HepG2 (cell line): Measurements from ENCODE around the gene ACOXL. TPM values are rescaled to one million over a fixed set of nuclear protein-coding genes. Genes with fewer than 3 reads are reported as not detected.

Experiments
- BRD4 ChIP-seq: sonication (generic); formaldehyde crosslinking; IDR thresholded peaks from 2 replicates; pipeline ENCODE4 v1.4.0; 2020; ENCODE audit warnings: missing genetic modification reagents
- ESRRA ChIP-seq: sonication (generic); formaldehyde crosslinking; IDR thresholded peaks from 2 replicates; pipeline ENCODE4 v1.5.1; 2020; ENCODE audit warnings: mild to moderate bottlenecking, low read depth, missing genetic modification reagents
- GABPA ChIP-seq, 2 experiments: IDR thresholded peaks; 2 replicates each; pipeline ENCODE4 v1.6.1; 2011 to 2016; ENCODE audit warnings: low read depth in 2 of 2, low read length in 1 of 2, missing biosample characterization in 1 of 2, missing genetic modification characterization in 1 of 2
- GATA4 ChIP-seq: sonication (generic); IDR thresholded peaks from 2 replicates; pipeline ENCODE4 v1.6.1; 2016; ENCODE audit warnings: antibody characterized with exemption, low read depth, borderline replicate concordance
- HCFC1 ChIP-seq: fragments of 150-350 bp; IDR thresholded peaks from 2 replicates; pipeline ENCODE4 v1.6.1; 2014; ENCODE audit warnings: low read depth, low read length
- HES4 ChIP-seq: sonication (generic); formaldehyde crosslinking; IDR thresholded peaks from 2 replicates; pipeline ENCODE4 v1.9.0; 2021; ENCODE audit warnings: mild to moderate bottlenecking, missing genetic modification reagents, borderline replicate concordance
- MYNN ChIP-seq: sonication (generic); formaldehyde crosslinking; IDR thresholded peaks from 2 replicates; pipeline ENCODE4 v1.4.0; 2020; ENCODE audit warnings: mild to moderate bottlenecking, low read depth, missing genetic modification reagents
- RFX5 ChIP-seq: IDR thresholded peaks from 2 replicates; pipeline ENCODE4 v1.6.1; 2011; ENCODE audit warnings: low read depth, low read length, improper control_type of control experiment
- SYNCRIP ChIP-seq: fragments of 200-400 bp; formaldehyde crosslinking; IDR thresholded peaks from 2 replicates; pipeline ENCODE4 v1.6.1; 2018; ENCODE audit warnings: mild to moderate bottlenecking, low read depth, low read length; ENCODE audit not compliant: insufficient read depth
- ZNF121 ChIP-seq: sonication (generic); formaldehyde crosslinking; IDR thresholded peaks from 2 replicates; pipeline ENCODE4 v1.5.0; 2020; ENCODE audit warnings: mild to moderate bottlenecking, missing genetic modification reagents
- ZNF160 ChIP-seq: sonication (generic); formaldehyde crosslinking; IDR thresholded peaks from 2 replicates; pipeline ENCODE4 v1.8.0; 2022; ENCODE audit warnings: mild to moderate bottlenecking, inconsistent platforms, missing genetic modification reagents
- ZNF329 ChIP-seq: sonication (generic); formaldehyde crosslinking; IDR thresholded peaks from 2 replicates; pipeline ENCODE4 v1.9.0; 2021; ENCODE audit warnings: low read depth, mild to moderate bottlenecking, missing genetic modification reagents
- ZSCAN25 ChIP-seq: sonication (generic); formaldehyde crosslinking; IDR thresholded peaks from 2 replicates; pipeline ENCODE4 v1.8.0; 2022; ENCODE audit warnings: mild to moderate bottlenecking, missing genetic modification reagents
- polyA plus RNA-seq, 8 experiments: library from polyadenylated mRNA; depleted of rRNA in 3 of 8; stranded (reverse) in 7 of 8; unstranded in 1 of 8; fragments of >200 nt; fragmentation: Illumina TruSeq in 4 of 8; extraction: Trizol in 4 of 8; gene quantifications; 2 replicates each; pipeline versions ENCODE4 v1.2.1 to v1.2.3, GENCODE V29; 2011 to 2016; ENCODE audit warnings: low read depth in 4 of 8, missing spikeins in 1 of 8, mixed read lengths in 1 of 8; ENCODE audit not compliant: insufficient read depth in 1 of 8
- total RNA-seq, 5 experiments: library from RNA; depleted of rRNA; stranded (reverse); fragments of >200 nt; fragmentation: Illumina TruSeq; extraction: Trizol; gene quantifications; 2 replicates each; pipeline ENCODE4 v1.2.3, GENCODE V29; 2016; ENCODE audit warnings: low read depth in 1 of 5
- TF ChIP-seq, protein P1 (sequence below): sonication (generic); formaldehyde crosslinking; IDR thresholded peaks from 2 replicates; pipeline ENCODE4 v1.5.1; 2020; ENCODE audit warnings: mild to moderate bottlenecking, missing genetic modification reagents, borderline replicate concordance
- TF ChIP-seq, protein P2 (sequence below): sonication (generic); formaldehyde crosslinking; conservative IDR thresholded peaks from 2 replicates; pipeline ENCODE4 v1.8.0; 2022; ENCODE audit warnings: mild to moderate bottlenecking, moderate library complexity, missing genetic modification reagents
- TF ChIP-seq, protein P3 (sequence below): sonication (generic); formaldehyde crosslinking; IDR thresholded peaks from 2 replicates; pipeline ENCODE4 v1.4.0; 2020; ENCODE audit warnings: mild to moderate bottlenecking, missing genetic modification reagents

The ACOXL gene
- total and polyA plus RNA-seq, 2 of the 13 experiments (the other 11 are each of a cell fraction or from before 2014, with no cell fraction given) = not detected

DNA sequence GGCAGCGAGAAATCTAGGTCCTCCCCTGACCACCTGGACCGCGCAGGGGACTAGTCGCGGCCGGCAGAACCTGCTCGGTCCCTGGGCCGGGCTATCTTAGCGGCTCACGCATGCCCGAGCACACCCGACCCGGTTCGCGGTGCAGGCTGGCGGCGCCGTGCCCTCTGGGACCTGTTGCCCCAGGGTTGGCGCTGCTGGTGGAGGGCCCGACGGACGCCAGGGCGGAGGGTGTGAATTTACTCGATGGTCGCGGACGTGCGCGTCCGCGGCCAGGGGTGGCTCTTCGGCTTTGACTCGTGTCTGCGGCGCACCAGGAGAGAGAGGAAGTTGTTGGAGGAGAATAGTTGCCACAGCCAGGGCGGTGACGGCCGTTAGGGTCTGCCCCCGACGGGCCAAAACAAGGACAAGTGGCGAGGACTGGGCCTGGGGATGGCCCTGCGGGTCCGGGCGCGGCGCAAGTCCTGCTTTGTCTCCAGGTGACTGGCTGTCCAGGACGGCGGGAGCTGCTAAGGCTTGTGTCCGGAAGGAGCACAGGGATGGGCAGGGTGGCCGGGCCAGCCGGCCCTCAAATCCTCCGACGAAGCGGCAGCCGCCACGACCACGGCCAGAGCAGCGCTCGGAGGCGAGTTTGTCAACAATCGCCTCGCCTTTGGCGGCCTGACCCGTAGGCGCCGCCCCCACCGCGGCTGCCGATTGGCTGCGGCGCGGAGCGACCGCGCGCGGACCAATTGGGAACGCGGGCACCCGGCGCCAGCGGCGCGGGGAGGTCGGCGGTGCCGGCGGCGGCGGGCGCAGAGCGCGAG lies 389.7 kb downstream of the ACOXL start (continued):
- TF ChIP-seq, protein P1, sequence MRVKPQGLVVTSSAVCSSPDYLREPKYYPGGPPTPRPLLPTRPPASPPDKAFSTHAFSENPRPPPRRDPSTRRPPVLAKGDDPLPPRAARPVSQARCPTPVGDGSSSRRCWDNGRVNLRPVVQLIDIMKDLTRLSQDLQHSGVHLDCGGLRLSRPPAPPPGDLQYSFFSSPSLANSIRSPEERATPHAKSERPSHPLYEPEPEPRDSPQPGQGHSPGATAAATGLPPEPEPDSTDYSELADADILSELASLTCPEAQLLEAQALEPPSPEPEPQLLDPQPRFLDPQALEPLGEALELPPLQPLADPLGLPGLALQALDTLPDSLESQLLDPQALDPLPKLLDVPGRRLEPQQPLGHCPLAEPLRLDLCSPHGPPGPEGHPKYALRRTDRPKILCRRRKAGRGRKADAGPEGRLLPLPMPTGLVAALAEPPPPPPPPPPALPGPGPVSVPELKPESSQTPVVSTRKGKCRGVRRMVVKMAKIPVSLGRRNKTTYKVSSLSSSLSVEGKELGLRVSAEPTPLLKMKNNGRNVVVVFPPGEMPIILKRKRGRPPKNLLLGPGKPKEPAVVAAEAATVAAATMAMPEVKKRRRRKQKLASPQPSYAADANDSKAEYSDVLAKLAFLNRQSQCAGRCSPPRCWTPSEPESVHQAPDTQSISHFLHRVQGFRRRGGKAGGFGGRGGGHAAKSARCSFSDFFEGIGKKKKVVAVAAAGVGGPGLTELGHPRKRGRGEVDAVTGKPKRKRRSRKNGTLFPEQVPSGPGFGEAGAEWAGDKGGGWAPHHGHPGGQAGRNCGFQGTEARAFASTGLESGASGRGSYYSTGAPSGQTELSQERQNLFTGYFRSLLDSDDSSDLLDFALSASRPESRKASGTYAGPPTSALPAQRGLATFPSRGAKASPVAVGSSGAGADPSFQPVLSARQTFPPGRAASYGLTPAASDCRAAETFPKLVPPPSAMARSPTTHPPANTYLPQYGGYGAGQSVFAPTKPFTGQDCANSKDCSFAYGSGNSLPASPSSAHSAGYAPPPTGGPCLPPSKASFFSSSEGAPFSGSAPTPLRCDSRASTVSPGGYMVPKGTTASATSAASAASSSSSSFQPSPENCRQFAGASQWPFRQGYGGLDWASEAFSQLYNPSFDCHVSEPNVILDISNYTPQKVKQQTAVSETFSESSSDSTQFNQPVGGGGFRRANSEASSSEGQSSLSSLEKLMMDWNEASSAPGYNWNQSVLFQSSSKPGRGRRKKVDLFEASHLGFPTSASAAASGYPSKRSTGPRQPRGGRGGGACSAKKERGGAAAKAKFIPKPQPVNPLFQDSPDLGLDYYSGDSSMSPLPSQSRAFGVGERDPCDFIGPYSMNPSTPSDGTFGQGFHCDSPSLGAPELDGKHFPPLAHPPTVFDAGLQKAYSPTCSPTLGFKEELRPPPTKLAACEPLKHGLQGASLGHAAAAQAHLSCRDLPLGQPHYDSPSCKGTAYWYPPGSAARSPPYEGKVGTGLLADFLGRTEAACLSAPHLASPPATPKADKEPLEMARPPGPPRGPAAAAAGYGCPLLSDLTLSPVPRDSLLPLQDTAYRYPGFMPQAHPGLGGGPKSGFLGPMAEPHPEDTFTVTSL = no peak; the same call in 1 of the 2 replicates
- TF ChIP-seq ESRRA = 0 out of 2 replicates have a peak, but pooled peaks have one; percentile 19
- peak; percentile 35; the same call in 1 of the 2 replicates for TF ChIP-seq MYNN
- peak; percentile 47; the same call in 1 of the 2 replicates for TF ChIP-seq RFX5
- peak; percentile 73; the same call in 1 of the 2 replicates for TF ChIP-seq ZNF160 (CRISPR knock-in tag)
- no peak; the same call in 1 of the 2 replicates for TF ChIP-seq ZNF121 (CRISPR knock-in tag)
- TF ChIP-seq GATA4 = 0 out of 2 replicates have a peak, but pooled peaks have one; percentile 53
- TF ChIP-seq, protein P2, sequence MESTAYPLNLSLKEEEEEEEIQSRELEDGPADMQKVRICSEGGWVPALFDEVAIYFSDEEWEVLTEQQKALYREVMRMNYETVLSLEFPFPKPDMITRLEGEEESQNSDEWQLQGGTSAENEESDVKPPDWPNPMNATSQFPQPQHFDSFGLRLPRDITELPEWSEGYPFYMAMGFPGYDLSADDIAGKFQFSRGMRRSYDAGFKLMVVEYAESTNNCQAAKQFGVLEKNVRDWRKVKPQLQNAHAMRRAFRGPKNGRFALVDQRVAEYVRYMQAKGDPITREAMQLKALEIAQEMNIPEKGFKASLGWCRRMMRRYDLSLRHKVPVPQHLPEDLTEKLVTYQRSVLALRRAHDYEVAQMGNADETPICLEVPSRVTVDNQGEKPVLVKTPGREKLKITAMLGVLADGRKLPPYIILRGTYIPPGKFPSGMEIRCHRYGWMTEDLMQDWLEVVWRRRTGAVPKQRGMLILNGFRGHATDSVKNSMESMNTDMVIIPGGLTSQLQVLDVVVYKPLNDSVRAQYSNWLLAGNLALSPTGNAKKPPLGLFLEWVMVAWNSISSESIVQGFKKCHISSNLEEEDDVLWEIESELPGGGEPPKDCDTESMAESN (CRISPR knock-in tag) = peak; percentile 16; the same call in 1 of the 2 replicates
- TF ChIP-seq GABPA (IDR thresholded peaks at IDR 0.05; ENCODE audit: low read depth, low read length) = no peak
- TF ChIP-seq GABPA (CRISPR knock-in tag; IDR thresholded peaks at IDR 0.05; ENCODE audit: low read depth) = no peak
- TF ChIP-seq HCFC1 = no peak
- no peak for TF ChIP-seq SYNCRIP
- TF ChIP-seq ZSCAN25 (CRISPR knock-in tag) = no peak; the same call in none of the 2 replicates
- no peak; the same call in 1 of the 2 replicates for TF ChIP-seq HES4 (CRISPR knock-in tag)
- no peak for TF ChIP-seq ZNF329 (CRISPR knock-in tag)
- no peak for TF ChIP-seq BRD4 (CRISPR knock-in tag)
- TF ChIP-seq, protein P3, sequence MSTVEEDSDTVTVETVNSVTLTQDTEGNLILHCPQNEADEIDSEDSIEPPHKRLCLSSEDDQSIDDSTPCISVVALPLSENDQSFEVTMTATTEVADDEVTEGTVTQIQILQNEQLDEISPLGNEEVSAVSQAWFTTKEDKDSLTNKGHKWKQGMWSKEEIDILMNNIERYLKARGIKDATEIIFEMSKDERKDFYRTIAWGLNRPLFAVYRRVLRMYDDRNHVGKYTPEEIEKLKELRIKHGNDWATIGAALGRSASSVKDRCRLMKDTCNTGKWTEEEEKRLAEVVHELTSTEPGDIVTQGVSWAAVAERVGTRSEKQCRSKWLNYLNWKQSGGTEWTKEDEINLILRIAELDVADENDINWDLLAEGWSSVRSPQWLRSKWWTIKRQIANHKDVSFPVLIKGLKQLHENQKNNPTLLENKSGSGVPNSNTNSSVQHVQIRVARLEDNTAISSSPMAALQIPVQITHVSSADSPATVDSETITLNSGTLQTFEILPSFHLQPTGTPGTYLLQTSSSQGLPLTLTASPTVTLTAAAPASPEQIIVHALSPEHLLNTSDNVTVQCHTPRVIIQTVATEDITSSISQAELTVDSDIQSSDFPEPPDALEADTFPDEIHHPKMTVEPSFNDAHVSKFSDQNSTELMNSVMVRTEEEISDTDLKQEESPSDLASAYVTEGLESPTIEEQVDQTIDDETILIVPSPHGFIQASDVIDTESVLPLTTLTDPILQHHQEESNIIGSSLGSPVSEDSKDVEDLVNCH = no peak
